Right renal pelvis (tissue), 4 donors: ENCODE results near the gene APOL3. TPM values are rescaled to one million over a fixed set of nuclear protein-coding genes. Genes with fewer than 3 reads are reported as not detected.
A peak's percentile ranks its signal among the peaks of the same experiment; 100 is the strongest.
"Not testable (repeated sequence)": the region's sequence is repeated elsewhere in the genome, so short reads cannot be mapped to it uniquely, and the experiment has no call there.

Experiments
- DNase-seq, 4 donors: peaks; one replicate each; pipeline ENCODE4 v3.0.0-alpha.2; 2013; ENCODE audit warnings: low read depth in 4 of 4, low spot score in 3 of 4, missing footprints in 1 of 4
- polyA plus RNA-seq, 4 donors: library from polyadenylated mRNA; unstranded; fragments of 120-200 nt; gene quantifications; one replicate each; pipeline ENCODE4 v1.2.1, GENCODE V29; 2013; ENCODE audit not compliant: insufficient read length in 4 of 4

Gene APOL3
- polyA plus RNA-seq, 4 donors, result 13.3 to 17.9 (median 14.8) TPM

DNA sequence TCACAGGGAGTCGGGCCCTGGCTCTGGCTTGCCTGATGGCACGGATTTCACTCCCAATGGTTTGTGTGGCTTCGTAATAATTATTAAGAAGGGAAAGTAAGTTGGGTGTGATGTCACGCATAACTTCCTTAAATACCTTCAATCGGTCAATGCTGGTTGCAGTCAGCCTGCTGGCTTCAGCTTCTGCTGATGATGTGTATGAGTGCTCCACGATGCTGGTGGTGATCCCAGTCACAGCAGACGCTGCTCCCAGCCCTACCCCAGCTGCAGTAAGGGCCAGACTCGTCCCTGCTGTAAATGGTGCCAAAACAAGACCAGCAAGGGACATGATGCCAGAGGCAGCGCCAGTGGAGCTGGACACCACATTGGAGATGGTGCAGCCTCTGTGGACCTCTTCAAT, 19.1 kb downstream of the APOL3 start:
- no peak for DNase-seq

DNA sequence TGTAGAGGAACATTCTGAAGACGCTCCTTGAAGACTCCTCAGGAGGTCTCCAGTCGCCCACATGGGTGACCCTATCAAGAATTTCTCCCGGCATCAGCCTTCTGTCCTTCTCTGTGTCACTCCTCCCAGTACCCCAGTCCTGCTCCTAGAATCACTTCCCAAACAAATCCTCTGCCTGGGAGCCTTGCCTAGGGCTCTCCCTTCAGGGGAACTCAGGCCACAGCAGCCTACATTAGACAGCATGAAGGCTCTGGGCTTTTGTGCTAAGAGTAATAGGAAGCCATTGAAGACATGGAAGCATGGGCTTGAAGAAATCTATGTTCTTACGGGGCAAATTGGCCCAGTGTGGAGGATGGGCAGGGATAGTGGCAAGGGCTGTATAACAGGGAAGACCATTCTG, 21.8 kb downstream of the APOL3 start:
- not testable (repeated sequence) for DNase-seq

DNA sequence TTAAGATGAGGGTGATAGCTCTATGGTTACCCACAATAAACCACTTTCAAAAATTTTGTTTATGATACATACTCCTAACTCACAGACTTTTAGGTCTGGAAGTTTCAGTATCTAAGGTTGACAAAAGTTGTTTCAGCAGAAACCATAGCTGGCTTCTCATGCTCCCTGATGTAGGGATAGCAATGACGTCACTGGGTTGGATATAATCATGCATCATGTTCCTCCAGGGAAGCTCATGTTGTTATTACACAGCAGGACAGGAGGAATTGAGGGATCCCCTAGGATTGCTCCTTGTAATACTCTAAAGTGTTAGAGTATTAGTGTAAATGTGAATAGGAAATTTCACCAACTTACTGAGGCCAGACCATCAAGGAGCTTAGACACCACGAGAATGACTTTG, 23.6 kb downstream of the APOL3 start:
- DNase-seq, result no peak

DNA sequence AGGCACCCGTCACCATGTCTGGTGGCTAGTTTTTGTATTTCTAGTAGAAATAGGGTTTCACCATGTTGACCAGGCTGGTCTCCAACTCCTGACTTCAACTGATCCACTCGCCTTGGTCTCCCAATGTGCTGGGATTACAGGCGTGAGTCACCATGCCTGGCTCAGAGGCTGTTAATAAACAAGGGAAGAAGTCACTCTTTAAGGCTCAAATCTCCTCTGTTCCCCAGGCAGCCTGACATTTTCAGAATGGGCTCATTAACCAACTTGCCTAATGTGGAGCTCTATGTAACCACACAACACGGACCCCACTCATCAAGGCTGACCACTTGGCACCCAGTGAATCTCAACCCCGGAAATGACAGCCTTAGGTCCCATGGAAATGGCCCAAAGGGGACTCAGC, 24.1 kb downstream of the APOL3 start:
- no peak for DNase-seq

DNA sequence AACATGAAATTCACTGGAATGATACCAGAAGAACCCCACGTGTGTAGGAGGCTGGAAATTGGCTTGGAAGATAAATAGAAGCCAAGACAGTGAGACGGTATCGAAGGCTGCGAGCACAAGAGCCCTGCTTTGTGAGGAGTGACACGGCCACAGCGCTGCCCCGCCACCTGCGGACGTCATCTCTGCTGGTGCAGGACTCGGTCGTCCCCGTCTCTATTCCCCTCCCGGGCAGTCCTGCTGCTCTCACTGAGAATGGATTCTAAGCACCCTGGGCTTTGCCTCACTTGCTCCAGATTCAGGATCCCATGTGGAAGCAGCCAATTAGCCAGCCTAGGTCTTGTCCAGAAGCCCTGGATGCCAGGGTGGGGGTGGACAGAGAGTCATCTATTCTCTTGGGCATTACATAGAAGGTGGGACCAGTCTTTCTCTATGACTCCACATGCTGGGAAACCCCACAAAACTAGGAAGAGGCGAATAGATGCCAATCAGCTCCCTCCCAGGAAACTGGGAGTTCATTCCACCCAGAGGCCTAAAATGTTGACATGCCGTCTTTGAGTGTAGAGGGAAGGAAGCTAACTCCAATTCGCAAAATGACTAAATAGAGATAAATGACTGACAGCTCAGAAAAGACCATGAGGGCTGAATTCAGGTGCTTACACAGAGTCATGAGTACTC, 25.1 kb downstream of the APOL3 start:
- DNase-seq, result no peak

DNA sequence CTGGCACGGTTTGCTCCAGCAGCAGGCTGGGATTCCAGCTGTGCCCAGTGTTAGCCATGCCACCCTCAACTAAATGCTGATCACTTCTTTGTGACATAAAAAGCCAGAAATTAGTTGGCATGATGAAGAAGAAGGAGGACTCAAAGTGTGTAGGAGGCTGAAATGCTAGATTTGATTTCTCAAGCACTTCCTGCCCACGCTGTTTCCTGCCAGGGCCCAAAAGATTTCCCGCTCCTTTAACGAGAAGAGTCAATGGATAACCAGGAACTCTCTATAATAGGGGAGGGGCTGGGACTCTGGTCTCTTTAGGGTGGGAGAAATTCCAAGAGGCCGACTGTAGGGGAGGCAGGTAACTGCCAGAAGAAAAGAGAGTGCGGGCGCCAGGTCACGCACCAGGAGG, 26.4 kb downstream of the APOL3 start:
- DNase-seq, result no peak

DNA sequence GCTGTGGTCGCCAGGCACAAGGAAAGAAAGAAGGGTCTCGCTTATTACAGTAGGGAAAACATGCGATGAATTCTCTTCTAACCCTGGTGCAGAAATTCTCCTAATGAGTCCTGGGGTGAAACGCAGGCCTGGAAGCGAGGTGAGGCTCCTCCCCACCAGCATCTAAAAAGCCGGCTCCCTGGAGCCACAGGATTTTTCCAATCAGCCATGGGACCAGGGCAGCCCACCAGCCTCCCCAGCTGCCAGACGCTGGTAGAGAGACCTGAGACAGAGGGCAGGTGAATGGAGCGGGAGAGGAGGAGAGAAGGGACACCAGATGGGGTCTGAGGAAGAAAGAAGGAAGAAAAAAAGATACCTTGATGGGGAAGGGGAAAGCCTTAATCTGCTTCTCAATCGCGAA, 28.6 kb downstream of the APOL3 start:
- no peak for DNase-seq

DNA sequence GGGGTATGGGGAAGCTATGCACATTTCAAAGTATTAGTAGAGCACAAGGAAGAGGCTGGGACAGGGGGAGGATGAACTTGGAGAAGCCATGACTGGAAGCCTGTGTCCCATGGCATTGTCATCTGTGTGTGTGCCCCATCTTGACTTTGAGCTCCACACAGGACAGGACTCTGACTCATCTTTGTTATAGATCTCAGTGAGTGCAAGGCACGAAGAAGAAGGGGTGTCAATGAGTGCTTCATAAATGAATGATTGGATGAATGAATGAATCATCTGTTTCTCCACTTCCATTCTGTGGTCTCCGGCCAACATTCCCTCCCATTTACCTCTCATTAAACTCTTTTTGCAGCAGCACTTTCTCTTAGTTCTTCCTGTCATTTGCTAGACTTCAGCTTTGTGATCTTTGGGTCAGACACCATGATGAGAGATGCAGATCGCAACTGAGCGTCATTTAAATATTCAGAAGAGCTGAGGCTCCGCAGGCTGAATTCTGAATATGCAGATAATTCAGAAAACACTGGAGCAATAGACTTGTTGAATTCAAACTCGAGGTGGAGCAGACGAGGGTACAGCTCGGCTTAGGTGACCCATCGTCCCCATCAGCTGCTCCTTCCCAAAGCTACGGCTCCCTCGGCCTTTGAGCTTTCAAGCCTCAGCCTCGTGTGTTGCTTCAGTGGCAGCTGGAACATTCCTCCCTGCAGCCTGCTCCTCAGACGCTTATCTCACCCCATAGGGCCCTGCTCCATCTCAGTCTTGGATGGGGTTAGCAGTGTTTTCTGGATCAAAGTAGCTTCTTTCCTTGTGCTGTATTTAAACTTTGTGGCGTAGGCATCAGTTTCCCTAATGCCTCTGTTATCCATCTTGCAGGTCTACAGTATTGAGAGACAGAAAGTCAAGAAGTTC, 30.8 kb downstream of the APOL3 start:
- no peak for DNase-seq

DNA sequence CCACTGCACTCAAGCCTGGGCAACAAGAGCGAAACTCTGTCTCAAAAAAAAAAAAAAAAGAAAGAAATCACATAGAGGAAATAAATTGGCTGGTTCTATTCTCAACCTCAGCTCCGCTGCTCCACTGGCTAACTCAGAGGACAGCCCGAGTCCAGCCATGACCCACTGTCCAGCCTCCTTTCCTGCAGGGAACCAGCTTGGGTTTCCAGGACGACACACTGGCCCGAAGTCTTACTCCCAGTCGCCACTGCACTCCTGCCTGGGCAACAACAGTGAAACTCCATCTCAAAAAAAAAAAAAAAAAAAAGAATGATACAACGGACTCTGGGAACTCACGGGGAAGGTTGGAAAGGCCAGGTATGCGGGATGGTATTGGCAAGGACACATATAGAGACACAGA, 31.5 kb downstream of the APOL3 start:
- no peak for DNase-seq

DNA sequence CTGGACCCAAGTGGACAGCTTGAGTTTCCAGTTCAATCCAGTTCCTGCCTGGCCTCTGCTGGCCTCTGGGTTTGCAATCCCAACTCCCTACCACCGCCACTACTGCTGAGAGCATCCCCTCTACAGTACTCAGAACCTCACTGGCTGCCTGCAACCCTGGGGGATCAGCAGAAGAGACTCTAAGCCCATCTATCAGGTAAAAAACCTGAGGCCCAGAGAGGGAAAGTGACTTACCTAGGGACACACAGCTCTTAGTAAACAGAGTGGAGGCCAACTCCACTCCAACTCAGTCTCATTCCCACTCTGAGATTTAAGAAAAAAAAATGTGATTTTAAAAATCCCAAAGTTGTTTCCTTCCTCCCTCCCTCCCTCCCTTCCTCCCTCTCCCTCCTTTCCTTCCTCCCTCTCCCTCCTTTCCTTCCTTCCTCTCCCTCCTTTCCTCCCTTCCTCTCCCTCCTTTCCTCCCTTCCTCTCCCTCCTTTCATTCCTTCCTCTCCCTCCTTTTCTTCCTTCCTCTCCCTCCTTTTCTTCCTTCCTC, 34.5 kb downstream of the APOL3 start:
- no peak for DNase-seq

DNA sequence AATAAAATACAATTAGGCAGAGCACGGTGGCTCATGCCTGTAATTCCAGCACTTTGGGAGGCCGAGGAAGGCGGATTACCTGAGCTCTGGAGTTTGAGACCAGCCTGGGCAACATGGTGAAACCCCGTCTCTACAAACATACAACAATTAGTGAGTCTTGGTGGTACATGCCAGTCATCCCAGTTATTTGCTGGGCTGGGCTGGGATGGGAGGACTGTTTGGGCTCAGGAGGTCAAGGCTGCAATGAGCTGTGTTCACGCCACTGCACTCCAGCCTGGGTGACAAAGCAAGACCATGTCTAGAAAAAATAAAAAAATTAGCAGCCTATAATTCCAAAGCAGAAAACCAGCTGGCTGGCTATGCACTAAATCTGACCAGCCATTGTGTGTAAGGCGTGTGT, 35.1 kb downstream of the APOL3 start:
- no peak for DNase-seq

DNA sequence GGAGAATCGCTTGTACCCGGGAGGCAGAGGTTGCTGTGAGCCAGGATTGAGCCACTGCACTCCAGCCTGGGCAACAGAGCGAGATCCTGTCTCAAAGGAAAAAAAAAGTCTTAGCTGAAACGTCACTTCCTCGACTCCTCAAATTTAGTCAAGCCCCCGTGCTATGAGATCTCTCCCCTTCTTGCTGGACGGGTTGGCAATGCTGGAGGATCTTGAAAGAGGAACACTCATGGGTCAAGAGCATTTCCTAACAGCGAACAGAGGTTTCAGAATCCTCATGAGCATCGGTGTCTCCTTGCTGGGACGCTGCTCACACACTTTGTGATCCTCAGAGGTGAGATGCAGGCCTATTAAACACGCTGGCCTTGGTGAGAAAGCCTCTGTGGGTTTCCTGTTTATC, 35.9 kb downstream of the APOL3 start:
- no peak for DNase-seq

DNA sequence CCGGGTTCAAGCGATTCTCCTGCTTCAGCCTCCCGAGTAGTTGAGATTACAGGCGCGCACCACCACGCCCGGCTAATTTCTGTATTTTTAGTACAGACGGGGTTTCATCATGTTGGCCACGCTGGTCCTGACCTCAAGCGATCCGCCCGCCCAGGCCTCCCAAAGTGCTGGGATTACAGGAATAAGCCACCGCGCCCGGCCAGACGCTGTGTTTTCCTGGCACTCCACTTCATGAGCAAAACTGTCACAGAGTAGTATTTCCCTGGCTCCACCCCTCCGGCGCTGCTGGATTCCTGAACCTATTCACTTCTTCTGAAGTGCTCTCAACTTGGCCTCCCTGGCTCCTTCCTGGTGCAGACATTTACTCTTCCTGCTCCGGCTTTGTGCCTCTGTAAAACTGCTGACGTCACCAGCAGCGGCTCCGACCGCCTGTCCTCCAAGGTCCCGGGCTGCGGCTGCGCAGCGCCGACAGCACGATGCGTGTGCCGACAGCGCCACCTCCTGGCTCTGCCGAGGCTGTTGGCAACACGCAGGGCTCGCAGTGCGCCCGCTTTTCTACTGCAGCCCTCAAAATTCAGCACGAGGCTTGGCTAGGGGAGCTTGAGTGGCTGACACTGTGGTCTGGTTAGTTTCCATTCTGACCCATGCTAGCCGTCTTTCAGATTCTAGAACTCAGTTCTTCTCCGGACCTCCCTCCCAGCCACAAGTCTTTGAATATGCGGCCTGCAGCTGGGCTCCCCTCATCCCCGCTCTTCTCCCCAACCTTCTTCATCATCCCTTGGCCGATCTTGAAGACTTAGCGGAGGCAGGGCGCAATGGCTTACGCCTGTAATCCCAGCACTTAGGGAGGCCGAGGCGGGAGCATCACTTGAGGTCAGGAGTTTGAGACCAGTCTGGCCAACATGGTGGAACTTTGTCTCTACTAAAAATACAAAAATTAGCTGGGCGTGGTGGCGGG, 36.6 kb downstream of the APOL3 start:
- DNase-seq, result peak; percentile 86 to 91 (median 89)

DNA sequence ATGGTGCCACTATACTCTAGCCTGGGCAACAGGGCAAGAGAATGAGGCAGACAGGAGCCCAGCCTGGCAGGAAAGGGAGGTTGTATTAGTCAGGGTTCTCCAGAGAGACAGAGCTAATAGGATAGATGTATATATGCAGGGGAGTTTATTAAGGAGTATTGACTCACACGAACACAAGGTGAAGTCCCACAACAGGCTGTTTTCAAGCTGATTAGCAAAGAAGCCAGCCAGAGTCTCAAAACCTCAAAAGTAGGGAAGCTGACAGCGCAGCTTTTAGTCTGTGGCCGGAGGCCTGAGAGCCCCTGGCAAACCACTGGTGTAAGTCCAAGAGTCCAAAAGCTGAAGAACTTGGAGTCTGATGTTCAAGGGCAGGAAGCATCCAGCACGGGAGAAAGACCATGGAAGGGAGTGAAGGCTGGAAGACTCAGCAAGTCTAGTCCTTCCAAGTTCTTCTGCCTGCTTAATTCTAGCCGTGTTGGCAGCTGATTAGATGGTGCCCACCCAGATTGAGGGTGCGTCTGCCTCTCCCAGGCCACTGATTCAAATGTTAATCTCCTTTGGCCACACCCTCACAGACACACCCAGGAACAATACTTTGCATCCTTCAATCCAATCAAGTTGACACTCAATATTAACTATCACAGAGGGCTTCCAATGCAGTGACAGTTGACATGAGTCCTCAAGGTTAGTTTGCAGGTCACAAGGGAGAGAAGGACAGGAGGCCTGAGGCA, 39.8 kb downstream of the APOL3 start:
- DNase-seq, result not testable (repeated sequence)

DNA sequence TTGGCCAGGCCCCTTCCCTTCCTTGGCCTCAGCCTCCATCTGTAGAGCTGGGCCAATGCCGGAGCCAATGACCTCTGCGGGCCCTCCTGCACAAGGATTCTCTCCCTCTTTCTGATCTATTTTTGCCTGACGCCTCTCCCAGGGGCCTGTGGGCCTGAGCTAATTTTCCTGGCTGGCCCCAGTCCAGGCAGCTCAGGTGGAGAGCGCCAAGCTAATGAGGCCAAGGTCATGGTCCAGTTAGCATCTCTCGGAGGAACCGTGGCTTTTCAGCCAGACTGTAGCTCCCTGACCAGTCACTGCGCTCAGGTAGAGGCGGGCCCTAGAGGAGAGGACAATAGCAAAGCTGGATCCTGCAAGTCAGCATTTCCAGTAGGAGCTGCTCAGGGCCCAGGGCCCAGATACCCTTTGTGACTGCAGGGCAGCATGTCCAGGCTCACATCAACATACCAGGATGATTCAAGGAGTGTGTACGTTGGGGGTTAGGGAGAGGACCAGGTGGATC, 43.5 kb downstream of the APOL3 start:
- DNase-seq, result no peak

DNA sequence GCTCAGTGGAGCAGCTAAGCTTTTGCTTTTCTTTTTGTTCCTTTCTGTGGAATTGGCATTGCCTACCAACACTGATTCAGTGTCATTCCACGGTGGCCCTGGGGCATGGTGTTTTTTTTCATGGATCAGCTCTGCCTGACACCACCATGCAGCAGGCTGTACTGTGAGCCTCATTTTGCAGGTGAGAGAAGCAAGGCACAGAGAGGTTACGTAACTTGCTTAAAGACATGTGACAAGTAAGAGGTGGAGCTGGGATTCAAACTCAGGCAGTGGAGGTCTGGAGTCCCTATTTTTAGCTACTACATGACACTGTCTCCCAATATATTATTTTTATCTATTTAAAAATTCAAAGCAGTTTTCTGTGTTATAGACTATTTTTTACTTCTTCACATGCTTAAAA, 44.4 kb downstream of the APOL3 start:
- DNase-seq, result no peak

DNA sequence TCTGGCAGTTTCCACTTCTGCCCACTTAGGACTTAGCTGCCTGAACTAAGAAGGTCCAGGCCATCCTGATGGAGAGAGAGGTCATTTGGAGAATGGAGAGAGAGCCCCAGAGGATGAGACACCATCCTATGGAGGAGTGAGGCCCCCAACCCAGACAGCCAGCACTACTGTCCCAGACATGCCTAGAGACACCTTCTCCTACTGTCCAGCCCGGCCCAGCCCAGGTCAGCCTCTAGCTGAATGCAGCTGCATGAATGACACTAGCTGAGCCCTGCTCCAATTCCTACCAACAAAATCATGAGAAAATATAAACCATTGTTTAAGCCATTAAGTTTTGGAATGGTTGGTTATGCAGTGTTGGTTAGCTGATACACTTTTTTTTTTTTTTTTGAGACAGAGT, 47.4 kb downstream of the APOL3 start:
- no peak for DNase-seq

DNA sequence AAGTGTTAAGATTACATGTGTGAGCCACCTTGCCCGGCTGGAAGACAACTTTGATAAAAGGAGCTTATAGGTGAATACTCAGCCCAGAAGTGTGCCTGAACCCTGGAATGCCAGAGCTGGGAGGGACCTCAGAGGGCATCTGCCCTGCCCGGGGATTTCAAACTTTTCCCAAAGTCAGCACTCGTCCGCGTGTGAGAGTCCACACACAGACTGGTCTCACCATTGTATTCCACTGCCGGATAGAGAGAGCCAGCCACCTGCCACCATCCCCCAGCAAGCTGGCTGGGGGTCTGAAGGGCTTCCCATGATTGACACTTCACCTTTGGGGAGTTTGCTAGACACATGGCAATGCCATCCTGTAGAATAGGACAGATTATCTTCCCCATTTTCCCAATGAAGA, 49.2 kb downstream of the APOL3 start:
- DNase-seq, result no peak

DNA sequence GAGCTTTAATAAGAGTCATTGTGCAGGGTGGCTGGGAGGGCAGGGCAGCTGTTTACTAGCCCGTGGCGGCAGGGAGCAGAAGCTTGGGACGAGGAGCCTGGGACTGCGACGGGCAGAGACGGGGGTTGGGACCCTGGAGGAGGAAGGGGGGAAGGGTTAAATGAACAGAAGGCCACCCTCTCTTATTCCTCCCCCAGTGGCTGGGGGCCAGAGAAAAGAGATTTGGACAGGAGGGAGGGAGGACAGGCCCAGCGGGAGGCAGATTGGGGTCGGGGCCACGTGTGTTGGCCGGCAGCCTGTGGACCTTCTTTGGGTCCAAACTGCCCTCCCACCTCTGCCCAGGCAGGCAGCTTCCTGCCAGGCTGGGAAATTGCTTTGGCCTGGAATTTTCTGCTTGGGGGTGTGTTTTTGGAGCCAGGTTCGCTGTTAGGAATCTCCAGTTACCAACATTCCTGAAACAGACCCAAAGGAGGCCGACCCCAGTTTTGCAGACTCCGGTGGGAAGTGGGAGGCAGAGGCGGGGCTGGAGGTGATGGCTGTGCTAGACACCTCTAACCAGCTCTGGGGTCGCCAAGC, 50.2 kb downstream of the APOL3 start:
- DNase-seq, result no peak

DNA sequence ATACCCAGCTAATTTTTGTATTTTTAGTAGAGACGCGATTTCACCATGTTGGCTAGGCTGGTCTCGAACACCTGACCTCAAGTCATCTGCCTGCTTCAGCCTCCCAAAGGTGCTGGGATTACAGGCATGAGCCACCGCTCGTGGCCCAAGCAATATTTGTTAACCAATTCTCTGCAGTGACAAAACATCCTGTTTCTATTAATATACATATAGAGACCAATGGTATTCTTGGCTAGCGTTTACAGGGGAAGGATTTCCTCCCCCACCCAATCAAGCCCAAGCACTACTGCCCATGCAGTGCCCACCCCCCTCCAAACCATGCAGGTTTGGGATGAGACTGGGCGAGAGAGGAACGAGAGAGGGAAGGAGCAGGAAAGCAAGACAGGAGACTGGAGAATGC, 53.1 kb downstream of the APOL3 start:
- DNase-seq, result no peak
